Left ventricle myocardium inferior (tissue), 1 donor: ENCODE data around the gene CCDC3. TPM values are rescaled to one million over a fixed set of nuclear protein-coding genes. Genes with fewer than 3 reads are reported as not detected.

Experiments used
- DNase-seq: peaks from one replicate; pipeline ENCODE4 v3.0.0-alpha.2; 2020
- H3K27ac ChIP-seq: fragments of 200-600 bp; replicated peaks from 2 replicates; pipeline ENCODE4 v1.8.0; 2021
- H3K27me3 ChIP-seq: fragments of 200-600 bp; 2 replicates; pipeline ENCODE4 v1.8.0; 2021; ENCODE audit warnings: low read depth
- H3K36me3 ChIP-seq: fragments of 200-600 bp; 2 replicates; pipeline ENCODE4 v1.8.0; 2021
- H3K4me1 ChIP-seq: fragments of 200-600 bp; 2 replicates; pipeline ENCODE4 v1.8.0; 2021
- H3K4me3 ChIP-seq: fragments of 200-600 bp; 2 replicates; pipeline ENCODE4 v1.8.0; 2021; ENCODE audit warnings: mild to moderate bottlenecking, moderate library complexity
- H3K9me3 ChIP-seq: fragments of 200-600 bp; replicated peaks from 2 replicates; pipeline ENCODE4 v1.8.0; 2021
- CTCF ChIP-seq: fragments of 200-600 bp; IDR thresholded peaks from 2 replicates; pipeline ENCODE4 v1.8.0; 2021; ENCODE audit warnings: antibody characterized with exemption, mild to moderate bottlenecking, borderline replicate concordance
- intact Hi-C: fragments of 100-400 bp; cut with micrococcal nuclease; formaldehyde crosslinking; loops from one replicate; pipeline ENCODE4 v1.11.0; 2022
- total RNA-seq: library from RNA; stranded (reverse); fragmentation: NEBNext Ultra II Directional; extraction: Animal tissue kit (Norgen Biotek cat#: 25700); gene quantifications from one replicate; pipeline ENCODE4 v1.2.1, GENCODE V29; 2021
- donor health status: DM: no; HTN: yes; CAD: no; lungs with severe emphysema.

CCDC3 gene
- total RNA-seq, 1 donor from 2014 or later, result 5.8 TPM

GRCh38 chr10:12854988-12855387 lies 146.5 kb downstream of the CCDC3 start:
- H3K4me1 ChIP-seq, result peaks cover under 1% of the 10 kb centered on the region
- no peak overlapping the region for H3K27ac ChIP-seq
- intact Hi-C loops, result no loop called here
- H3K9me3 ChIP-seq, result peaks cover 13% of the 10 kb centered on the region
- TF ChIP-seq CTCF, result no peak
- no peak for DNase-seq
- no peak overlapping the region for H3K4me3 ChIP-seq
- H3K36me3 ChIP-seq, result no peaks in the 10 kb centered on the region
- peaks cover 29% of the 10 kb centered on the region for H3K27me3 ChIP-seq

- no peak for DNase-seq
- Histone ChIP-seq H3K9me3 (peaks cover 11% of the 10 kb centered on the region), H3K27ac (no peak overlapping the region), H3K4me1 (peaks cover 13% of the 10 kb centered on the region), H3K36me3 (no peaks in the 10 kb centered on the region), H3K27me3 (peaks cover 45% of the 10 kb centered on the region), H3K4me3 (no peak overlapping the region)
- intact Hi-C loops, result no loop called here
- TF ChIP-seq CTCF, result no peak
Measured at GRCh38 chr10:12852687-12853086, 148.8 kb downstream of the CCDC3 start.

- H3K4me3 ChIP-seq, result no peak overlapping the region
- intact Hi-C loops, result no loop called here
- TF ChIP-seq CTCF, result no peak
- no peaks in the 10 kb centered on the region for H3K9me3 ChIP-seq
- no peaks in the 10 kb centered on the region for H3K36me3 ChIP-seq
- no peak overlapping the region for H3K27ac ChIP-seq
- H3K4me1 ChIP-seq, result peaks cover 27% of the 10 kb centered on the region
- peaks cover 44% of the 10 kb centered on the region for H3K27me3 ChIP-seq
- no peak for DNase-seq
Measured at GRCh38 chr10:12849319-12850181, 152.0 kb downstream of the CCDC3 start.

GRCh38 chr10:12848439-12849173 lies 152.9 kb downstream of the CCDC3 start:
- peaks cover 41% of the 10 kb centered on the region for H3K27me3 ChIP-seq
- no peaks in the 10 kb centered on the region for H3K9me3 ChIP-seq
- H3K36me3 ChIP-seq, result no peaks in the 10 kb centered on the region
- no peak overlapping the region for H3K4me3 ChIP-seq
- H3K4me1 ChIP-seq, result peaks cover 30% of the 10 kb centered on the region
- no peak overlapping the region for H3K27ac ChIP-seq
- DNase-seq, result no peak
- TF ChIP-seq CTCF, result no peak
- intact Hi-C loops, result no loop called here

GRCh38 chr10:12847361-12847975 lies 154.0 kb downstream of the CCDC3 start:
- Histone ChIP-seq H3K4me1 (peaks cover 30% of the 10 kb centered on the region), H3K9me3 (no peaks in the 10 kb centered on the region), H3K27me3 (peaks cover 34% of the 10 kb centered on the region), H3K27ac (no peak overlapping the region), H3K4me3 (no peak overlapping the region), H3K36me3 (no peaks in the 10 kb centered on the region)
- TF ChIP-seq CTCF, result no peak
- DNase-seq, result no peak
- intact Hi-C loops, result no loop called here
